Skeletal muscle cell (primary cell): ENCODE data around the gene PIAS3.
"Not testable (repeated sequence)": the region's sequence is repeated elsewhere in the genome, so short reads cannot be mapped to it uniquely, and the experiment has no call there.

ENCODE experiments used
- DNase-seq: peaks from one replicate; pipeline ENCODE4 v3.0.0-alpha.2; 2010; ENCODE audit warnings: low read depth
- H3K4me3 ChIP-seq: 2 replicates; pipeline ENCODE4 v1.5.1; 2011; ENCODE audit warnings: low read depth, mild to moderate bottlenecking, control low read depth, low read length, moderate library complexity

PIAS3 gene

DNA sequence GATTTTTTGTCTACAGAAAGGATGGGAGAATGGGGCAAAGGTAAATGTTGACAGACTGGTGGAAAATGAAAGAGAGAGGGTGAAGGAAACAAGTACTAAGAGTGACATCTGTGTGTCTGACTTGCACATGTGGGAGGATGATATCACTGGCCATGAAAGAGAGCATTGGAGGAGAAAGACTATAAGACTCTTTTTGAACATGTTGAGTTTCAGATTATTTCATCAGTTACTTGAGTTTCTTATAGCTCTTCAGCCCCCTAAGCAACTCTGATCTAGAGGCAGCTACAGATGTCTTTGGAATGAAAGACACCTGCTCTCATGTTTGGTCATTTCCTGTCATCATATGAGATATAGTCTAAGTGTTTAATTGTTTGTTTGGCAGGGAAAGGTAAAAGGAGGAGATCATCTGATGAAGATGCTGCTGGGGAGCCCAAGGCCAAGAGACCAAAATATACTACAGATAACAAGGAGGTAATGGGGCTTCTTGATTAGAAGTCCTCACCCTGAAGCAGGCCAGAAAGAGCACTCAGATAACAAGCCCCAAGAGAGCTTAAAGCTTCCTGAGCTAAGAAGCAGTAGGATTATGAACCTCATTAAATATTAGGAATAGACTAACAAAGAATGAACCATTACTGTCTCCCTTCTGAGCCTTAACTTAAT lies 30.4 kb downstream of the PIAS3 start:
- DNase-seq, result no peak

DNA sequence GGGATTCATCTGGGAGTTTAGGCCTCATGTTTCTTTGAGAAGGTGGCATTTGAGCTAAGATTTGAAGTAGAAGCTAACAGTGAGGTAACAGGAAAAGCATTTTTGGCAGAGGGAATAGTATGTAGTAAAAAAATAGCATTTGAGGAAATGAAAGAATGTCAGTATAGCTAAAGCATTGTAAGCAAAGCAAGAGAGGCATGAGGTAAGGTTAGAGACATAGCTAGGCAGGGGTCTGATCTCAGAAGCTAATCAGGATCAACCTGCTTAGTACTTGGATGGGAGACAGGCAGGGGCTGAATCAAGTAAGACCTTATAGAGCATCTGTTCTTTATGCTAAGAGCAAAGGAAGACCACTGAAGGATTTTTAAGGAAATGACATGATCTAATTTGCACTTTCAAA lies 30.9 kb downstream of the PIAS3 start:
- DNase-seq, result no peak
- H3K4me3 ChIP-seq, result no peak overlapping the region

More for the DNA sequence above, 30.4 kb downstream of the PIAS3 start:
- H3K4me3 ChIP-seq, result no peak overlapping the region

GRCh38 chr1:145826030-145826429 lies 32.9 kb downstream of the PIAS3 start:
- no peak overlapping the region for H3K4me3 ChIP-seq
- DNase-seq, result no peak

DNA sequence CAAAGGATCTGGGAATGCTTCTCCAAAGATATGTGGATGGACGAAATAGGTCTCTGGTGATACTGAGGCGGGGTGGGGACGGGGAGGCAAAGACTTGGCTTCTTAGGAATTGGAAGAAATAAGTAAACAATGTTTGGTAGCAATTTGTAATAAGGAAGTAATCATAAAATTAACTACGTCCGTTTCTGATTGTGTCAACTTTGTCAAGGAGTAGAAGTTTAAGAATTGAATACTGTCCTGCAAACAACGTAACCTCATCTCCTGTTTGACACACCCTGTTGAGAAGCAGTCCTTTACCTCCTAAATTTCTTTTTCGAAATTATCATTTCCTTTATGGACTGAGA lies 34.4 kb downstream of the PIAS3 start:
- DNase-seq, result no peak
- peak overlapping the region; percentile 96 for H3K4me3 ChIP-seq

- peak within 1 kb of the TSS; percentile 96 for H3K4me3 ChIP-seq
- DNase-seq, result peak; percentile 77
Observed at GRCh38 chr1:145823565-145824498, 35.0 kb downstream of the PIAS3 start, which contains the start of the genes POLR3C and RNF115. POLR3C (plus strand) TSS chr1:145824200; CDS start chr1:145825777, 1,577 bp downstream. RNF115 (minus strand) TSS chr1:145824095; CDS start chr1:145823873, 222 bp downstream.

DNA sequence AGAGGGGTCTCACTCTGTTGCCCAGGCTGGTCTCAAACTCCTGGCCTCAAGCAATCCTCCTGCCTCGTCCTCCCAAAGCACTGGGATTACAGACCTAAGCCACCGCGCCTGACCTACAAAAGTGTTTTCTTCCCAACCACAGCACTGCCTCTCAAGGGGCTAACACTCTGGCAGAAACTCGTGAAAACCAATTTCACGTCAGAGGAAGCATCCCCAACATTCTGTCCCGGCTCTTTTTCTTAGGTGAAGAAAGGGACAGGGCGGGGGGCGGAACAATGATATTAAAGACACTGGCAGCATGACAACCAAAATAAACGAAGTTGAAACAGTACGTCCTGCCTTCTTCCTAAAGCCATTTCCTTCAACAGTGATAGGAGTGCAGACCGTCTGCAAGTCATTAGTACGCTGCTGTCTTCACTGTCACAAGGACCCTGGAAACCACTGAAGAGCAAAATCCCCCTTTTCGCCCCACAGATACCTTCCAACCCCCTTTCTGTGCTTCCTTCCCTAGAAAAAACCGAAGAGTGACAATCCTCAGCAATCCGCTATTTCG lies 36.0 kb downstream of the PIAS3 start:
- peak overlapping the region; percentile 28 for H3K4me3 ChIP-seq
- DNase-seq, result not testable (repeated sequence)

DNA sequence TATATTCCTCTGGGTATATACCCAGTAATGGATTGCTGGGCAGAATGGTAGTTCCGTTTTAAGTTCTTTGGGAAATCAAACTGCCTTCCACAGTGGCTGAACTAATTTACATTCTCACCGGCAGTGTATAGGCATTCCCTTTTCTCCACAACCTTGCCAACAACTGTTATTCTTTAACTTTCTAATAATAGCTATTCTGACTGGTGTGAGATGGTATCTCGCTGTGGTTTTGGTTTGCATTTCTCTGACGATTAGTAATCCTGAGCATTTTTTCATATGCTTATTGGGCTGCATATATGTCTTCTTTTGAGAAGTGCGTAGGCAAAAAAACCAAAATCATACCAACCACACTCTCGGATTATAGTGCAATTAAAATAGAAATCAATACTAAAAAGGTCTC lies 40.8 kb downstream of the PIAS3 start:
- not testable (repeated sequence) for DNase-seq, H3K4me3 ChIP-seq

DNA sequence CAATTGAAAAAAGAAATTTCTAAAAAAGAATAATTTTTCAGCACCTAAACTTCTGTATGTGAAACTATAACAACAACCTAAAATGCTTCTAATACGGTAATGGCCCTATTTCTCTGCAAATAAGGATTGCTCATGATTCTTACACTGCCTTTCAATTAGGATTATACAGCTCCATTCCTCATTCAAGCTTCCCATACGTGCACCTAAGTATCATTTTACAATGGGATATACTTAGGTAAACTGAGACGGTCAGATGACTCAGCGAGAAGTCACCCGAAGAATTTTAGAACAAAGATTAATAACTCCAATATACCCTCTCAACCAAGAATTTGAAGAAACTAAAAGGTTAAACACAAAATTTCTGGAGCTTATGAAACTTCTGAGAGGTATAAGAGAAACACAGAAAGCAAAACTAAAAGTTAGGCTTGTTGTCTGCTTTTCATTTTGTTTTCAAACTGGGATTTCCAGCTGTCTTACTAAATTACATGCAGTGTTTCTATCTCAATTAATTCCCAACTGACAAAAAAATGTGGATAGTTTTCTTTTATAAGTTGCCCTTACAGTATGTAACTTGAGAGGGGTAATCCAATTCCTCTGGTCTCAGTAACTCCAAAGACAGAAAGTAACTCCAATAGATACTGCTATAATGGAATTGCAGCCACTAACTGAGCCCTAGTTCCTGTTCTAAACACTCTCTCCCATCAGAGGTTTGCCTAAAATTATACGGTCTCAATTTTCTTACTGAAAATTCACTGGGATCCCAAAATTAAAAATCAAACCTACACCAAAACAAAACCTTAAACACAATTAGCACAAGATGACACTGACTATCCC lies 45.7 kb downstream of the PIAS3 start:
- not testable (repeated sequence) for H3K4me3 ChIP-seq, DNase-seq

DNA sequence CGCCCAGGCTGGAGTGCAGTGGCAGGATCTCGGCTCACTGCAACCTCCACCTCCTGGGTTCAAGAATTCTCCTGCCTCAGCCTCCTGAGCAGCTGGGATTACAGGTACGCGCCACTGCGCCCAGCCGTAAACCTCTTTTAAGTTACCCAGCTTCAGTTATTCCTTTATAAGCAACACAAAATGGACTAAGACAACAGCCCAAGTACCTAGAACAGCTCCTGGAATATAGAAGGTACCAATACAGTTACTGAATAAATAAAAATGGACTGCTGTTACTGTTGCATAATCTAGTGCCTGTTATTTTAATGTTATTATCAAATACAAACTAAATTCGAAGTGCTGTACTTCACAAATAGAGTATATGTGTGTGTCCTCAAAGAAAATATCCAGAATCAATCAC lies 52.0 kb downstream of the PIAS3 start:
- no peak overlapping the region for H3K4me3 ChIP-seq
- no peak for DNase-seq

DNA sequence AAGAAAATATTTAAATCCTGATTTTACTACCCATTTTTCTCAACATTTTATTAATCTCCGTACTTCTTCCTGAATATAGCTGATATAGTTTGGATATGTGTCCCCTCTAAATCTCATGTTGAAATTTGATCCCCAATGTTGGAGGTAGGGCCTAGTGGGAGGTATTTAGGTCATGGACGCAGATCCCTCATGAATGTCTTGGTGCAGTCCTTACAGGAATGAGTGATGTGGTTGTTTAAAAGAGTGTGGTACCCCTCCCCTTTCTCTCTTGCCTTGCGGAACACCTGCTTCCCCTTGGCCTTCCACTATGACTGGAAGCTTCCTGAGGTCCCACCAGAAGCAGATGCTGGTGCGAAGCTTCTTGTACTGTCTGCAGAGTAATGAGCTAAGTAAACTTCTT lies 52.5 kb downstream of the PIAS3 start:
- H3K4me3 ChIP-seq, result no peak overlapping the region
- DNase-seq, result no peak

- peak; percentile 18 for DNase-seq
Observed at GRCh38 chr1:145805057-145805456, 53.8 kb downstream of the PIAS3 start.

GRCh38 chr1:145804235-145805045 lies 54.4 kb downstream of the PIAS3 start:
- DNase-seq, result no peak
- H3K4me3 ChIP-seq, result no peak overlapping the region

More at GRCh38 chr1:145805057-145805456, 53.8 kb downstream of the PIAS3 start:
- no peak overlapping the region for H3K4me3 ChIP-seq

DNA sequence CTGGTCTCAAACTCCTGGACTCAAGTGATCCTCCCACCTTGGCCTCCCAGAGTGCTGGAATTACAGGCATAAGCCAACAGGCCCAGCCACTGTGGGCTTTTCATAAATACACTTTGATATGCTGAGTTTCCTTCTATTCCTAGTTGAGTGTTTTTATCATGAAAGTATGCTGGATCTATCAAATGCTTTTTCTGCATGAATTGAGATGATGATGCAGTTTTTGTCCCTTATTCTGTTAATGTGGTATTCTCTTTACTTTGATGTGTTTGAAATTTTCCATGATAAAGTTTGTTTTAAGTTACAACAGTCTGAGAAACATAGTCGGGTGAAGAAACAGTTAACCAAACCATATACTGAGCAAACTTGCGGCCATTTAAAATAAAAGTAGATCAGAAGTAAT lies 59.1 kb downstream of the PIAS3 start:
- DNase-seq, result no peak
- H3K4me3 ChIP-seq, result no peak overlapping the region
